K562 (cell line): Measurements from ENCODE around the gene NFIC. TPM values are rescaled to one million over a fixed set of nuclear protein-coding genes. Genes with fewer than 3 reads are reported as not detected.

ENCODE experiments used
- ATF7 ChIP-seq: fragments of 450-650 bp; IDR thresholded peaks from 2 replicates; pipeline ENCODE4 v1.7.1; 2014; ENCODE audit warnings: mild to moderate bottlenecking, moderate library complexity
- CBFA2T2 ChIP-seq: fragments of 450-650 bp; conservative IDR thresholded peaks from 2 replicates; pipeline ENCODE4 v1.6.1; 2017; ENCODE audit warnings: mild to moderate bottlenecking
- E2F8 ChIP-seq: fragments of 450-650 bp; IDR thresholded peaks from 2 replicates; pipeline ENCODE4 v1.7.1; 2018; ENCODE audit warnings: mild to moderate bottlenecking, low read depth; ENCODE audit not compliant: partially characterized antibody
- ETS2 ChIP-seq: IDR thresholded peaks from 2 replicates; pipeline ENCODE4 v1.6.1; 2016; ENCODE audit warnings: borderline replicate concordance, missing genetic modification characterization, mild to moderate bottlenecking, moderate library complexity, missing compliant biosample characterization; ENCODE audit not compliant: poor library complexity, severe bottlenecking
- FOXM1 ChIP-seq, 2 experiments: fragments of 450-650 bp in 1 of 2; sonication (generic) in 1 of 2; formaldehyde crosslinking in 1 of 2; IDR thresholded peaks; 2 replicates each; pipeline versions ENCODE4 v1.6.1 to v1.9.0; 2017 to 2022; ENCODE audit warnings: low read depth in 2 of 2, mild to moderate bottlenecking in 2 of 2, missing genetic modification reagents in 1 of 2, moderate library complexity in 1 of 2
- HDAC3 ChIP-seq: fragments of 450-650 bp; IDR thresholded peaks from 2 replicates; pipeline ENCODE4 v1.6.1; 2018; ENCODE audit warnings: borderline replicate concordance, mild to moderate bottlenecking, moderate library complexity; ENCODE audit not compliant: partially characterized antibody
- KHSRP ChIP-seq: fragments of 450-650 bp; IDR thresholded peaks from 2 replicates; pipeline ENCODE4 v1.6.1; 2017
- NCOA6 ChIP-seq: fragments of 450-650 bp; IDR thresholded peaks from 2 replicates; pipeline ENCODE4 v1.6.1; 2017; ENCODE audit warnings: mild to moderate bottlenecking
- PATZ1 ChIP-seq: fragments of 250-450 bp; sonication (Bioruptor Pico); IDR thresholded peaks from 2 replicates; pipeline ENCODE4 v1.5.0; 2020; ENCODE audit warnings: mild to moderate bottlenecking, borderline replicate concordance
- POLR2A ChIP-seq: fragments of 450-650 bp; conservative IDR thresholded peaks from 2 replicates; pipeline ENCODE4 v1.6.1; 2016
- RBM25 ChIP-seq: fragments of 200-400 bp; formaldehyde crosslinking; IDR thresholded peaks from 2 replicates; pipeline ENCODE4 v1.6.1; 2018; ENCODE audit warnings: low read length, low read depth, moderate library complexity; ENCODE audit not compliant: severe bottlenecking
- SAP30 ChIP-seq: fragments of 200-600 bp; sonication (generic); IDR thresholded peaks from 2 replicates; pipeline ENCODE4 v1.6.1; 2012; ENCODE audit warnings: borderline replicate concordance, low read depth, mild to moderate bottlenecking, moderate library complexity, low read length, control low read depth, inconsistent platforms; ENCODE audit not compliant: insufficient read depth, poor library complexity, severe bottlenecking
- TFE3 ChIP-seq: fragments of 450-650 bp; formaldehyde crosslinking; IDR thresholded peaks from 2 replicates; pipeline ENCODE4 v1.4.0; 2020; ENCODE audit warnings: mild to moderate bottlenecking, mixed read lengths
- TRIM28 ChIP-seq: fragments of 450-650 bp; IDR thresholded peaks from 2 replicates; pipeline ENCODE4 v1.6.1; 2017
- XRCC4 ChIP-seq: IDR thresholded peaks from one replicate; pipeline ENCODE4 v1.6.1; 2011; ENCODE audit not compliant: insufficient read depth, insufficient read length; ENCODE audit errors: extremely low read depth
- ZBTB43 ChIP-seq: sonication (generic); formaldehyde crosslinking; IDR thresholded peaks from 2 replicates; pipeline ENCODE4 v1.8.0; 2023; ENCODE audit warnings: mild to moderate bottlenecking, missing genetic modification reagents
- ZNF224 ChIP-seq: sonication (generic); formaldehyde crosslinking; IDR thresholded peaks from 2 replicates; pipeline ENCODE4 v1.8.0; 2022; ENCODE audit warnings: mild to moderate bottlenecking, missing genetic modification reagents
- ZNF76 ChIP-seq: fragments of 250-450 bp; sonication (Bioruptor Pico); IDR thresholded peaks from 2 replicates; pipeline ENCODE4 v1.4.0; 2020; ENCODE audit warnings: mild to moderate bottlenecking, moderate library complexity, borderline replicate concordance
- ZNF79 ChIP-seq: fragments of 250-450 bp; sonication (Bioruptor Pico); IDR thresholded peaks from 2 replicates; pipeline ENCODE4 v1.4.0; 2020; ENCODE audit warnings: low read depth, mild to moderate bottlenecking, moderate library complexity
- polyA plus RNA-seq, 8 experiments: library from polyadenylated mRNA; depleted of rRNA in 4 of 8; stranded (reverse) in 5 of 8; unstranded in 3 of 8; fragments of >200 nt; fragmentation: Nextera tagmentation in 2 of 8; fragmentation: Illumina TruSeq in 1 of 8; extraction: Ambion mirVana in 2 of 8; extraction: Trizol in 1 of 8; gene quantifications; 2 replicates each; pipeline versions ENCODE4 v1.2.1 to v1.2.3, GENCODE V29; 2011 to 2014; ENCODE audit warnings: inconsistent platforms in 1 of 8, missing spikeins in 1 of 8
- total RNA-seq, 7 experiments: library from RNA; depleted of rRNA in 6 of 7; stranded (reverse); fragments of >200 nt in 6 of 7; fragmentation: Illumina TruSeq in 2 of 7; extraction: Trizol in 2 of 7; gene quantifications; 2 replicates each; pipeline versions ENCODE4 v1.2.1 to v1.2.3, GENCODE V29; 2011 to 2021; ENCODE audit warnings: low replicate concordance in 1 of 7
- TF ChIP-seq, protein P1 (sequence below): fragments of 450-650 bp; formaldehyde crosslinking; IDR thresholded peaks from 2 replicates; pipeline ENCODE4 v1.4.0; 2022; ENCODE audit warnings: missing genetic modification characterization

NFIC gene
- total and polyA plus RNA-seq, 9 of the 15 experiments (the other 6 are each of a cell fraction or from before 2014, with no cell fraction given) = 0.71 to 62.1 (median 6.9) TPM

DNA sequence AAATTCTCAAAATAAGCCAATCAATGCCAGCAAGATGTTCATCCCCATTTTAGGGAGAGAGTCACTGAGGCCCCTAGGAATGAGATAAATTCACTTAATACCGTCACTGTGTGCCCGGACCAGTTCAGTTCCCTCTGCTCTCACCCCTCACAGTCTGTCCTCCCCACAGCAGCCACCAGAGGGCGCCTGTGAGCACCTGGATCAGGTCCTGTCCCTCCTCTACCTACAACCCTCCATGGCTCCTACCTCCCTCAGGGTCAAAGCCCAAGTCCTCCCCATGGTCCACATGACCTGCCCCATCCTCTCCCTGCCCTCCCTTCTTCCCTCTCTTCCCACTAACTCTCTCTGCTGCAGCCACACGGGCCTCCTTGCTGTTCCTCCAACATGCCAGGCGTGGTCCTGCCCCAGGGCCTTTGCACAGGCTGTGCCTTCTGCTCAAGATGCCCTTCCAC, 42.0 kb upstream of the NFIC start (continued):
- TF ChIP-seq ZBTB43 (CRISPR knock-in tag) (no peak), ZNF76 (CRISPR knock-in tag) (no peak), NCOA6 (no peak), ATF7 (no peak; the same call in 1 of the 2 replicates), CBFA2T2 (no peak), HDAC3 (no peak), ETS2 (no peak), E2F8 (peak; percentile 25), ZNF79 (CRISPR knock-in tag) (no peak), TFE3 (no peak), TRIM28 (no peak), ZNF224 (no peak), PATZ1 (CRISPR knock-in tag) (no peak), SAP30 (no peak), XRCC4 (no peak), RBM25 (peak; percentile 90), POLR2A (no peak), FOXM1 (IDR thresholded peaks at IDR 0.05; ENCODE audit: low read depth) (no peak), FOXM1 (CRISPR knock-in tag; IDR thresholded peaks at IDR 0.05; ENCODE audit: low read depth) (no peak), KHSRP (no peak)
- TF ChIP-seq, protein P1, sequence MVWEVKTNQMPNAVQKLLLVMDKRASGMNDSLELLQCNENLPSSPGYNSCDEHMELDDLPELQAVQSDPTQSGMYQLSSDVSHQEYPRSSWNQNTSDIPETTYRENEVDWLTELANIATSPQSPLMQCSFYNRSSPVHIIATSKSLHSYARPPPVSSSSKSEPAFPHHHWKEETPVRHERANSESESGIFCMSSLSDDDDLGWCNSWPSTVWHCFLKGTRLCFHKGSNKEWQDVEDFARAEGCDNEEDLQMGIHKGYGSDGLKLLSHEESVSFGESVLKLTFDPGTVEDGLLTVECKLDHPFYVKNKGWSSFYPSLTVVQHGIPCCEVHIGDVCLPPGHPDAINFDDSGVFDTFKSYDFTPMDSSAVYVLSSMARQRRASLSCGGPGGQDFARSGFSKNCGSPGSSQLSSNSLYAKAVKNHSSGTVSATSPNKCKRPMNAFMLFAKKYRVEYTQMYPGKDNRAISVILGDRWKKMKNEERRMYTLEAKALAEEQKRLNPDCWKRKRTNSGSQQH (CRISPR knock-in tag) = no peak
